GM18858 (cell line): ENCODE measurements around the gene MEST.
"Not testable (repeated sequence)": the region's sequence is repeated elsewhere in the genome, so short reads cannot be mapped to it uniquely, and the experiment has no call there.

ENCODE experiments used
- ATAC-seq: cut with Tn5 transposase; IDR thresholded peaks from one replicate; pipeline ENCODE4 v1.9.1; 2021; ENCODE audit not compliant: unreplicated experiment

Gene MEST

DNA sequence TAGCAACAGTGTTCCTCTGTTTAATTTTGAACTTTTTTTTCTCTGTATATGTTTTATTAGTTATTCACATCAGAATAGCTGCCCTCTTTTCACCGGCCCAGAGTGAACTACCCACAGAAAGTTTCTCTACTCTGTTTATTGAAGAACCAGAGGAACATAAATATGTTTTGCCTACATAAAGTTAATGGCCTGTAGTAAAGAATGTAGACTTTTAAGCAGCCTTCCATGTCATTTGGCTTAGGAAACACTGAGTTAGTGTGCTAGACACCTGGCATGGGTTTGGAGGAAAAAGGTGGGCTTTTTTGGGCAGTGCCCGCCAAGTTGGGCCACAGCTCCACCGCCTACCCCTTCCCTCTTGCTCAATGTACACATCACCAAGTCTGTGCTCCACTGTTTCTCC is 8.9 kb upstream of the MEST start:
- ATAC-seq: no peak

DNA sequence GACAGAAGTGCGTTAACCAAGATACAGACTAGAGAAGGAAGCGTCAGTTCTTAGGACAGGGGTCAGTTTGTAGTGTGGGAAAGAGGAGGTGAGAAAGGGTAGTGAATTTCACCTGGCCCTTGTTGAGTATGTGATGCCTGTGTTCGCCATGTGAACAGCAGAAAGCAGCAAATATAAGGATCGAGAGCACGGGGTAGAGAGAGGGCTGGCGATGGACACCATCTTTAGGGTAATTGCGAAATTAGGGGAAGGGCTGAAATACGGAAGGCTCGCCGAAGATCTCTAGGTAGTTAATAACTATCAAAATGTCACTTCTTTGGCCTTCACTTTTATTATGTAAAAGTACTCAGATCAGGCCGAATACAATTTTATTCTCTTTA is 6.2 kb upstream of the MEST start:
- ATAC-seq: no peak

DNA sequence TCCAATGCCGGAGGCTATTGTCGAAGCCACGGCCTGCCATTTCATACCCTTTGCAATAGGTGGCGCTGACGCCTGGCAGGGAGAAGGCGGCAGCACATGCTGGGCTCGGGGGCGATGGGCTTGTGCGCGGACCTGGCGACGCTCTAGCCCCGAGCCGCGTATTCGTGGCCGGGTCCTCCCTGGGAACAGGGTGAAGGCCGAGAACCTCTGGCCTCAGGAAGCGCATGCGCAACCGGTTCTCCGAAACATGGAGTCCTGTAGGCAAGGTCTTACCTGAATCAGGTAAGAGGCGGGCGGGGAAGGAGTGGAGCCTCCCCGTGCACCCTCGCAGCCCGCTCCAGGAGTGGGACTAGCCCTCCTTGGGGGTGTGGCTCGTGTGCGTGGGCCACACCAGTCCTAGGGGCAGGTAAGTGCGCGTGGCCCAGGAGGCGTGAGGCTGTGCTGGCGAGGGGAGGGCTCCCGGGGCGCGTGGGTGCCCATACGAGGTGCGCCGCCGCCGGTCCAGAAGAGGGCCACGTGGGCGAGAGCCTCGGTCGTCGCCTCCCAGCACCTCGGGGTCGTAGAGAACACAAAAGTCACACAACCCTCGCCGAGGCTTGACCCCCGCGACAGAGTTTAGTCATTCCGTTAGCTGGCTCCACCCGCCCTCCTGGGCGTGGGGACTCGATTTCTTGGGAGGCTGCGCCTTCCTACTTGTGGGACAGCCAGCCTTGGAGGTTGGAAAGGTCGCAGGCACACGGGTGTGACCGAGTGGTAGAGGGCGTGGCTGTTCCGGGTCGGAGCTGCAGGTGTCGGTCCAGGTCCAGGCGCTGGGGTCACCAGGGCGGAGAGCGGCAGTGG is 5.6 kb upstream of the MEST start:
- ATAC-seq: no peak

DNA sequence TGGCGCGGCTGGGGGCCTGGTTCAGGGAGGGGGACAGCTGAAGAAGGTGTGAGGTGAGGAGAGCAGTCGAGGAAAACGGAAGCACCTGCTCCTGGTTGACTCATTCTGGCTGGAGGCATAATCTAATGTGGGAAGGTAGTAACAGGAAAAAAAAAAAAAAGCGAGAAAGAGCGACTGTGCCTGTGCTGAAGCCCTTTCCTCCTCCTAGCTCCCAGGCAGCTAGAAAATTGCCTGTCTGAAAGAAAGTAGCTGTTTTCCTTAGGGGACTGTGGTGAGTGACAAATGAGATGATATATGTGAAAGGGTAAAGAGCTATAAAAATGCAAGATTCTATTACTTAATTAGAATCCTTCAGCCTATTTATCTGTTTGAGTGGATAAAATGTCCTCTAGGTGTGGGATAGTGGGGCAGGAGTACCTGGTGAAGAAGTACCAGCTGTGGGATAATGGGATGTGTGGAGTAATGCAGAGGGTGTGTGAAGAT is 4.9 kb upstream of the MEST start:
- ATAC-seq: no peak

DNA sequence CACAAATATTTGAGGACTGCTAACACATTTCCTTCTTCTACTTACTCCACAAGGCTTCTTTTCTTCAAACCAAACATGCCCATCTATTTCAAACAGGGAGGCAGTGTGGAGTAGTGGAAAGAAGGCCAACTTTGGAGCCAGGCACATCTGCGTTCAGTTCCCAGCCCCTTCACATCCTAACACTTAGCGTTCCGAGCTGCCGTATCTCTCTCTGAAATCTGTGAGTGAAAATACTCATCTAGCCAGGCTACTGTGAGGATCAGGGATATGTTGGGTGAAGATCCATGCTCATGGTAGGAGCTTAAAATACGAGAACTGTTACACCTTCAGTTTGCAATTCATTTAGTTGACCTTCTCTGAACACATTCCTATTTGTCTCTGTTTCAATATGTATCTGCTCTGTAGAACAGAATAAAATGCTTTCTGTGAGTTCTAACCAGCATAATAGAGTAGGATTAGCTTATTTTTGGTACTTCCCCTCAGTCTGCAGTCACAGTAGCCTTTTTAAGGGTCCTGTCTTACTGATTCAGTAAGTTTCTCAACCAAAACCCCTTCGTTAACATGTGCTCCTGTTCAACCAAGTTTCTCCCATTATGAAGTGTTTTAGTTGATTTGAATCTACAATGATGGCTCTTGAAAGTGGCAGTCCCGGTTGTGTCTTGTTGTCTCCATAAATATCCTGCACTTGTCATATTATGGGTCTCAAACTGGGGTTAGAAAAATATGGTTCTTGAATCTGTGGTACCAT is 3.3 kb upstream of the MEST start:
- no peak for ATAC-seq

DNA sequence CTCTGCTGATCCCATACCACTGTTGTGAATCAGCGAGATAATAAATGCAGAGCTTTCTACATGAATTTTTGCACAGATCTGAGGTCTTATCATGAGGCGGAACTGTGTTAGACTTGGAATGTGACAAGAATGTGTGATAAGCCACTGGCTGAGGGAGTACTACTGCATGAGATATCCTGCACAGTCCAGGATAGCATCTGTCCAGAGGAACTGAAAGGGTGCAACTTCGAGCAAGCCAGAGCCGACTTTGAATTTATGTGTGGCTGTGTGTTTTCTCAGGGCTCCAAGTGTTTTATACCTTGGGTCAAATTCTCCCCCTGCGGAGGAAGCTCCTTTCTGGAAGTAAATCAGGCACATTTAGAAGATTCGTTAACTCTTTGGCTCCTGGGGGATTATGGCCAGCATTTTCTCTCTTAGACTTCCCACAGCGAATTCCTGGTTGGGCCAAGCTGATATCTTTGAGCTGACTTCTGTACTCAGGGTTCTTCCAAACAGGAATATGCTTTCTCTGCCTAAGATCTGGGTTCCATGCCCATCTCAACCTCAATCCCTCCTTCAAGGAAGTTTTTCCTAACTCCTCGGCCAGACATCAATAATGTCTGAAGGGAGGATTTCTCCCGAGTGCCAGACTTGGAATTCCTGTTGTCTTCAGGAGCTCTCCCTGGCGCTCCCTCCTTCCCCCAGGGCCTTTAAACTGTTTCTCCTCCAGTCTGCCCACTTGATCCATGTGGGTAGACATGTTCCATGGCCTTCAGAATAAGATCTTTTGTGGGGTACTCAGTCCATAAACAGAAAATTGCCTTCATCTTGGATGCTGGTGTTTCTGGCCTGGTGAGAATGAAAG is 2.5 kb upstream of the MEST start:
- ATAC-seq: no peak

DNA sequence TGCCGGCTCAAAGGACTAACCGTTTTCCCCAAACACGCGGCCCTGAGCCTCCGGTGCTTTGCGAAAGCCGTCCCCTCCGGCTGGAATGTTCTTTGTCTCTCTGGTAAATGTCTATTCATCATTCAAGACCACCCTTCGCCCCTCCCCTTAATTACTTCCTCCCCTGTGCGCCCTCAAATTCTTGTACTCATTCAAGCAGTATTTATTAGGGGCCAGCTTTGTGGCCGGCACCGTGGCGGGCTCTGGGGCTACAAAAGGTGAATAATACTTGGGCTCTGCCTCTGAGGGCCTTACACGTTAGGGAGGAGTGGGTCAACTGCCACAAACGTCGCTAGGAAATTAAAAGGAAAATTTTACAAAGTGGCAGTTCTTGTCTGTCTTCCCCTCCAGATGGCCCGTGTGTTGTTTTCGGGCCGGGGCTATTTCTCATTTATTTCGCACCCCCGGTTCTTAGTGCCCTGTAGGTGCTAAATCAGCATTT is 1.5 kb upstream of the MEST start:
- no peak for ATAC-seq

DNA sequence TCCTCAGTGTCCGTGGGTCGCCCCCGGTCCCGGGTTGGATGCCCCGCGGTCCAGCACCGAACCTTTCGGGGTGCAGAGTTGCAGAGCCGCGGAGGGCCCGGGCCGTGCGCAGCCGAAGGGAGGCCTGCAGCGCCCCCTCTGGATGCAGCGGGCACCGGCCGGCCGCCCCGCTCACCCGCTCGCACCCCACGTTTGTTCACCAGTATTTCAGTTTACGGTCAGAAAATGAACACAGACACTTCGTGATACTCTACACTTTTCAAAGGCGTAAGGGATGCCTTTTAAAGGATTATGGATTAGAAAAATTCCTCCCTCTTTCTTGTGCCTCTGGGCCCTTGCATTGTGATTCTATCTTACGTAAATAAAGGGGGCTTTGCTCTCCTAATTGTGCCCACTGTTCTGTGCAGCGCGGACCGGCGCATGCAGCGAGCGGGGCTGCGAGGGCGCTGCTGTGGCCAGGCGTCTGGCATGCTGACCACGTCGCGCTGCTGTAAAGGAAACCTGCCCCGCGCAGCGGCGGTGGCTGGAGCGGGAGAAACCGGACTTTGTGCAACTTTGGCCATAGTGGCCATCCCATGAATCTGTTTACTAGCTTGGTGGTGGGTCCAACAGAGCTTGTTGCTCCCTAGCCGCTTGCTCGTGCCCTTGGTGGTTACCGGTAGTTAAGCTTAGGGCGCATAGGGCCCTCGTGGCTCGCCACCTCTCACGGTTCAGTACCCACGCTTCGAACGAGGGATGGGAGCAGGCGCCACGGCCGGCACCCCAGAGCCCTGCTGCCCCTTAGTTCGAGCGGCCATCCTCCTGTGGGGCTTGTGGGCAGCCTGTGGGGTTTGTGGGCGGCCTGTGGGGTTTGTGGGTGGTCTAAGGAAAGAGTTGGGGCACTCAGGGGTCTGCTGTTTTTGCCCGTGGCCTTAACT is 739 bp upstream of the MEST start:
- ATAC-seq: no peak

DNA sequence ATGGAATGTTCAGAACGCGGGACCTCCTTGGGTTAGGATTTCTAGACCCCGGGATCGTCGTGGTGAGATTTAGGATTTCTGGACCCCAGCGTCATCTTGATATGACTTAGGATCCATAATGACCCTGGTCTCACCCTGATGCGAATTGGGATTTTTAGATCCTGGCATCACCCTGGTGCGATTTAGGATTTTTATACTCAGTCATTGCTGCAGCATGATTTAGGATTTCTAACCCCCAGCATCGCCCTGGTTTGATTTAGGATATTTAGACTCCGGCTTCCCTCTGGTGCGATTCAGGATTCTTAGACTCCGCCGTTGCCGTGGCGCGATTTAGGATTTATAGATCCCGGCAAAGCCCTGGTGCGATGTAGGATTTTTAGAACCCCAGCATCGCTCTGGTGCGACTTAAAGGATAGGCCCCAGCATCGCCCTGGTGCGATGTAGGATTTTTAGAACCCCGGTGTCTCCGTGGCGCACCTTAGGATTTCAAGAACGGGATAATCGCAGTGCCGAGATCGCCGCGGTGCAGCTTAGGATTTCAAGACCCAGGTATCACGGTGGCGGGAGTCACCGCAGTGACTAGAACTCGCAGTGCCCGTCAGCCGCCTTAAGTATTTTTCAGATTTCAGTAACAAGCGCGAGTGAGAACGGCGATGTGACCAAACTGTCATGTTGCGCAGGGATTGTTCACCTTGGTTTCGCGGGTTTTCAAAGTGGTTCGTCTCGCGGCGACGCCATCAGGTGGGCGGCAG is 814 bp downstream of the MEST start:
- no peak for ATAC-seq

DNA sequence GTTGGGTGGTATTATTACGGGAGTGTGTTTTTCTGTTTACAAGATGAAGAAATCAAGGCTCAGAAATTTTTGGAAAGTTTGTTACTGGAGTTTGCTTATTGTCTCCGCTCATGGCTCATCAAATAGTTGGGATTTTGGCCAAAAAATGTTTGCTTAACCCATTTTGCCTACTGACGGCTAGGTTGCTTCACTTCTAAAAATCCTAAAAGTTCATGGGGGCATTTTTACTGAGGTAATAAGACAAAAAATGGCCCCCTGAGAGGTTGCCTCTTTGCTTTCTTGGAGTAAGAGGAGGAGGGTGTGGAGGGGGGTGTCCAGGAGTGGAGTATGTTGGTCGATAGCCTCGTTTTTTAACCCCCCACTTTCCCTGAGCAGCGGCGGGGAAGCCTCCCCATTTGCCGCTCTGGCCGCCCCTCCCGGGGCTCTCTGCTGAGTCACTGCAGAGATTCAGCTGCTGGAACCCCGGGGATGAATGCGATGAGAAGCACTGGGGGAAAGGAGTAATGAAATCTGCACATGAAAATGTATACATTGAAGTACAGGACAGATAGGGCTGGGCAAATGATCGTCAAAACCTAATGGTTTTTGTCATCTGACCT is 1.5 kb downstream of the MEST start:
- ATAC-seq: no peak

DNA sequence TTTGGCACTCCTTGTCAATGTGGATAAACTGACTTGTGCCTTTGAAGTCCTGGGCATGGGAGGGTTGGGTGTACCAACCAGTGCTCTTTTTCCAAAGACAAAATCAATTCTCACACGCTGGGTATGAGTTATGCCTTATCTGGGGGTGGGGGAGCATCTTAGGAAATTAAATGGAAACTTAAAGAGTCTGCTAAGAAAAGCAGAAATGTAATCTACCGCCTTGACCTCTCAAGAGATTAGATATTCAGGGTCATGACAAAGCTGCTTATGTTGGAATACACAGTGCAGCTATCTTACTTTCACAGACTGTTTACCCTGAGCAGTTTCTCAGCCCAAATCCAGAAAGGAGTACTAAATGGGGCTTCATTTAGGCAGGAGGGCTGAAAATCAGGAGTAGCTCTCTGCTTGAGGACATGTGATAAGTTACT is 2.6 kb downstream of the MEST start:
- ATAC-seq: no peak

DNA sequence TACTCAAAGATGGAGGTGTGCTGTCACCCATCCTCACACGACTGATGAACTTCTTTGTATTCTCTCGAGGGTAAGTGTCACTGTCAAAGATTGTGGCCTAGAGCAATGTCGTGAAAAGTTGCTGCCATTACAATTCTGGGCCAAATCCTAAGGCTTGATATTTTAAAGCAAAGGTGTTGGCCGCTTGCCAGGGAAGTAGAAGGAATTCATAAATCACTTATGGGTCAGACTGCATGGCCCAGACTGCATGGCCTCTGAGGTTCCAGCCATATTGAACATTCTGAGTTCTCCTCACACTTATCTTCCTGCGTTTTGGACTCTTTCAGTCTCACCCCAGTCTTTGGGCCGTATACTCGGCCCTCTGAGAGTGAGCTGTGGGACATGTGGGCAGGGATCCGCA is 8.6 kb downstream of the MEST start:
- ATAC-seq: no peak

DNA sequence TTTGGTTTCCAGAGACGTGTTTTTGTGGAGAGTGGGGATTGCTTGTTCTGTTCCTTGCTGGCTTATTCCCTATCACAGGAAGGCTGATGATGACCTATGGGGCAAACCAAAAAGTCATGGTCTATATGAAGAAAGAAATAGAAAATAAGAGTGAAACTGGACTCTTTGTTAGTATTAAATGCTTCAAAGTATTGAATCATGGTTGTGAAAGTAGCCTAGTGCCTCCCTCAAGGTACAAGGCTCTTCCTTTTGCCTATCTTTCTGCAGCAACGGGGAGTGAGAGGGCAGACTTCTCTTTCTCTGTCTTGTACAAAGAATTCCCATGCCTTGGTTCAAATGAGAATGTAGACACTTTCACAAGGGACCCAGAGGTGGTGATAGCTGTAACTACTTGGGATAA is 9.0 kb downstream of the MEST start:
- ATAC-seq: no peak

DNA sequence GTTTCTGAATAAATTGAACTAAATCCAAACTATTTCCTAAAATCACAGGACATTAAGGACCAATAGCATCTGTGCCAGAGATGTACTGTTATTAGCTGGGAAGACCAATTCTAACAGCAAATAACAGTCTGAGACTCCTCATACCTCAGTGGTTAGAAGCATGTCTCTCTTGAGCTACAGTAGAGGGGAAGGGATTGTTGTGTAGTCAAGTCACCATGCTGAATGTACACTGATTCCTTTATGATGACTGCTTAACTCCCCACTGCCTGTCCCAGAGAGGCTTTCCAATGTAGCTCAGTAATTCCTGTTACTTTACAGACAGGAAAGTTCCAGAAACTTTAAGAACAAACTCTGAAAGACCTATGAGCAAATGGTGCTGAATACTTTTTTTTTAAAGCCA is 13.9 kb downstream of the MEST start:
- no peak for ATAC-seq

DNA sequence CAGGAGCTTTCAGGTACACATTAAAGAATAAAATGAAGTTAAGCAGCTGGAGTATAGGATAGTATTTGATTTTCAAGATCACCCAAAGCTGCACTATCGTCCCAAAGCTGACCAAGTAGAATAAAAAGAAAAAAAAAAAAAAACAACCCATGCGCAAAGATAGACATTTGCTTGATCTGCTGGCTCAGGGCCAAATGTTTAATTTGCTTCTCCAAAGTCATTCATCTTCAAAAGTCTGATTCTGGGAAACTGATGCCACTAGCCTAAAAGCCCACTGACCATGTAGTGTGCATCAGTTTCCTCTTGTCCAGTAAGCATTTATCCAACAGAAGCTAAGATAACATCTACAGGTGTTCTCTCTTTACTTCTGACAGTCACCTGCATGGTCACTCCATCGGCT is 14.5 kb downstream of the MEST start:
- ATAC-seq: no peak

DNA sequence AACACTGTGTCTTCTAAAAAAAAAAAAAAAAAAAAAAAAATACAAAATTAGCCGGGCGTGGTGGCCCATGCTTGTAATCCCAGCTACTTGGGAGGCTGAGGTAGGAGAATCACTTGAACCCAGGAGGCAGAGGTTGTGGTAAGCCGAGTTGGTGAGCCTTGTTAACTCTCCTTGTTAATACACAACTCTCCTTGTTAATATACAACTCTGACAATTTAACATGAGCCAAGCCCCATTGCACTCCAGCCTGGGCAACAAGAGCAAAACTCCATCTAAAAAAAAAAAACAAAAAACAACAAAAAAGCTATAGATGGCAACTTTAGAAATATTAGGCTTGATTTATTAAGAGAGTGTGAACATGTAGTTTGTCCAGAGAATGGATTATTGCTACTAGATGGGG is 20.2 kb downstream of the MEST start:
- ATAC-seq: not testable (repeated sequence)

DNA sequence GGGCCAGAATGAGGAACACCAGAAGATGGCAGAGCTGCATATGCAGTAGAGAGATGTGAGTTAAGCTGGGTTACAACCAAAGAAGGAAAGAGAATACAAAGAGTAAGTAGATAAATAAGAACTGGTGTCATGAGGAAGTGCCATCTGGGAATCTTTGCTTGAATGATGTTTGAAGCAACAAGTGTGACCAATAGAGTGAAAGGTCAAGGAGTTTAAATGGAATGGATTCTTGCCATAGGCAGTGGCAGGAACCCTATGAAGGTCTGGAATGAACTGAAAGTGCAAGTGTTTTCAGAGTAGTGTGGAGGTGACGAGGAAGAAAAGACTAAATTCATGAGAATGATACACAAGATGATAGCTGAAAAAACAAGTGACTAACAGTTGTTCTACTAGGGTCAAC is 21.6 kb downstream of the MEST start:
- ATAC-seq: no peak

DNA sequence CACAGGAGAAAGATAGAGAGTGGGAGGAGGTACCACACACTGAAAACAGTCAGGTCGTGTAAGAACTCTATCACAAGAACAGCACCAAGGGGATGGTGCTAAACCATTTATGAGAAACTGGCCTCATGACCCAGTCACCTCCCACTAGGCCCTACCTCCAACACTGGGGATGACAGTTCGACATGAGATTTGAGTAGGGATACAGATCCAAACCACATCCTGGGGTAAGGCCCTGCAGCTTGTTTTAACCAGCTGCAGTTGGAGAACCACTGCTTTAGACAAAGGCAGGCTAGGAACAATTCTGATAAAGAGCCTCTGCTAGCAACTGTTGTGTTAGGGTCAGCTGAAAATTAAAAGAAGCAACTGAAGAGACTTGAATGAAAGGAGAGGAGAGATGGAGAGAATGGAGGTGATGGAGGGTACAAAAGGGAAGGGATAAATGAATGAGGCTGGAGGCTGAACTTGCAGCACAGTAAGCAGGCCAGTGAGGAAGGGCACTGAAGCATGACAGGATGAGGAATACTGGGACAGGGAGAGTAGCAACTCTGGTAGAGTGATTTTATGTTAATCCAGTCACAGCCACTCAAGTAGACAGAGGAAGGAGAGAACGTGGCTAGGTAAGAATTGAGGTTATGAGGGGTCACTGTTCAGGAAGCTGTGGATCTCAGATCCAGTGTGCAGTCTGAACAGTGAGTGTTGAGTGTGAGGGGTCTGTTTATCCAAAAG is 23.6 kb downstream of the MEST start:
- no peak for ATAC-seq
